GM18870 (cell line): ENCODE data around the gene KDM1B.
"Not testable (repeated sequence)": the region's sequence is repeated elsewhere in the genome, so short reads cannot be mapped to it uniquely, and the experiment has no call there.

ENCODE experiments used
- ATAC-seq: cut with Tn5 transposase; IDR thresholded peaks from one replicate; pipeline ENCODE4 v1.9.1; 2021; ENCODE audit warnings: moderate library complexity; ENCODE audit not compliant: unreplicated experiment

The KDM1B gene

DNA sequence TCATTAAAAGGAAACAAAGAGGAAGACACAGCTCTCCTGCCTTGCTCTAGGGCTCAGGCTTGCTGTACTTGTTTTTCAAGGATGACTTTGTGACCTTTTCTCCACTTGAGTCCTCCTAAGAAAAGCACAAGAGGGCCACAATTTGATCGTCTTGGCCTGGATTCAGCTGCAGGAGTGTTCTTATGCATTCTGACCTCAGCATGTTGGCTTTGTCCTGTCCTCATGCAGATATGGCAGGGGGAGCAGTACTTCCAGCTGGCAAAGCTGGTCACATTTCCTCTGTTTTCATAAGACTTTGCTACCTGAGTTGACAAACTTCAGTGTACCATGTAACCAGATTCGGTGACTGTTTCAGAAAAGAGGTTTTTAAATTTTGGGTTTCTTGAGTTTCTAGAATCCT is 30.8 kb downstream of the KDM1B start:
- ATAC-seq = no peak

DNA sequence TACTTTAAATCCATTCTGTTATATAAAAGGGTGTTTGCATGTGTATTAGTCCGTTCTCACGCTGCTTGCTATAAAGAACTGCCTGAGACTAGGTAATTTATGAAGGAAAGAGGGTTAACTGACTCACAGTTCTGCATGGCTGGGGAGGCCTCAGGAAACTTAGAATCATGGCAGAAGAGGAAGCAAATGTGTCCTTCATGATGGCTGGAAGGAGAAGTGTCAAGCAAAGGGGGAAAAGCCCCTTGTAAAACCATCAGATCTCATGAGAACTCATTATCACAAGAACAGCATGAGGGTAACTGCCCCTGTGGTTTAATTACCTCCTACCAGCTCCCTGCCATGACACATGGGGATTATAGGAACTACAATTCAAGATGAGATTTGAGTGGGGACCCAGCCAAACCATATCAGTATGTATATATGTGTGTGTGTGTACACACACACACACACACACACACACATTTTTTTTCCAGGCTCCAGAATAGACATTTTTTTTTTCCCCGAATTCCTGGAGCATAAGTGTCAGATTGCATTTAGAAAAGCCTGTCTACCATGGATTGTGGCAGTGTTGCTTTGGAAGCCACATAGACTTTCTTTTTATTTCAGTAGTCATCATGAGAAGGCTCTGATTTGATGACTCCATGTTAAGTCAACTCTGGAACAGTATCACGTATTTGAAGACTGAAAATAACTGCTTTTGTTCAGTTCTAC is 31.5 kb downstream of the KDM1B start:
- ATAC-seq = no peak

DNA sequence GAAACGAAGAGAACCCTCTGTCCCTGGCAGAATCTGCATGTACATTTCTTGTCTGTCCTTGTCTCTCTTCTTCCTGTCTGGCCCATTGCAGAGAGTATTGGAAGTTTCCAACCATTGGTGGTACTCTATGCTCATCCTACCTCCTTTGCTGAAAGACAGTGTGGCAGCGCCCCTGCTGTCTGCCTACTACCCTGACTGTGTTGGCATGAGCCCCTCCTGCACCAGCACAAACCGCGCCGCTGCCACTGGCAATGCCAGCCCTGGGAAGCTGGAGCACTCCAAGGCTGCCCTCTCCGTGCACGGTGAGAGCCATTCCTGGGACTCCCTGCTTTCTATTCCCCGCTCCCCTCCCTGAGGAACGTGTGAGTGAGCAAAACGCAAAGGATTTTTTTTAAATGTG is 32.5 kb downstream of the KDM1B start:
- no peak for ATAC-seq

DNA sequence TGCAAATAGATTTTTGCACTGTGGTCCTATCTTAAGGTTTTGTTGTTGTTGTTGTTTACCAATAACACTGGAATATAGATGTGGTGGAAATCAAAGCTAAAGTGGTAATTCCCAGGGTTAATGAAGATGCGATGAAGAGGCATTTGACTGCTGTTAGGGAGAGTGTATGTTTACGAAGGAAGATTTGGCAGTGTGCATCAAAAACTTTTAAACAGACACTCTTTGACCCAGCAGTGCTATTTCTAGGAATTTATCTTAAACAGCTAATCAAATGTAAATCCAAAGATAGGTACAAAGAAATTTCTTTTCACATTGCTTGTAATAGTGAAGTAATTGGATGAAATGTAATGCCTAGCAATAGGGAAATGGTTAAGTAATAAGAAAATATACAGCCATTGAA is 34.0 kb downstream of the KDM1B start:
- no peak for ATAC-seq

DNA sequence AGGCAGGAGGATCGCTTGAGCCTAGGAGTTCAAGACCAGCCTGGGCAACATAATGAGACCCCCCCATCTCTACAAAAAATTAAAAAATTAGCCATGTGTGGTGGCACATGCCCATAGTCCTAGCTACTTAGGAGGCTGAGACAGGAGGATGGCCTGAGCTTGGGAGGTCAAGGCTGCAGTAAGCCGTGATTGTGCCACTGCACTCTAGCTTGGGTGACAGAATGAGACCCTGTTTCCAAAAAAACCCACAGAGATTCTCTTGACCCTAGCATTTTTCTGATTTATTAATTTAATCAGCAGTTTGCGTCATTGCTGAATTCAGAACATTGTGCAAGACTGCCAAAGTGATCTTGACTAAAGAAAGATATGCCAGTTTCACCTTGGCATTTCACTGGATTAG is 36.8 kb downstream of the KDM1B start:
- ATAC-seq = no peak

DNA sequence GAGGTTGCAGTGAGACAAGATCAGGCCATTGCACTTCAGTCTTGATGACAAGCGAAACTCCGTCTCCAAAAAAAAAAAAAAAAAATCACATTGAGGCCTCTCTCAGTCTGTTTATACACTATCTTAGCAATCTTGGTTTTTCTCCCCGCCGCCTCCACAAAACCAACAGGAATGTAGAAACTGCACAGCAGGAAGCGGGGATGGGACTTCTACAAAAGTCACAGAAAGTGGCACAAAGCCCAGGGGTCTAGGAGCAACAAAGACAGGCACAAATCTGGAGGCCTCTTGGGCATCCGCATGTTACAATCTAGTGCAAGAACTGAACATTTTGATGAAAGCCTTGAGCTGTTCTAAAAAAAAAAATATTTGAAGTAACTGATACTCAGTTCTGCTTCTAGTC is 48.6 kb downstream of the KDM1B start:
- no peak for ATAC-seq

DNA sequence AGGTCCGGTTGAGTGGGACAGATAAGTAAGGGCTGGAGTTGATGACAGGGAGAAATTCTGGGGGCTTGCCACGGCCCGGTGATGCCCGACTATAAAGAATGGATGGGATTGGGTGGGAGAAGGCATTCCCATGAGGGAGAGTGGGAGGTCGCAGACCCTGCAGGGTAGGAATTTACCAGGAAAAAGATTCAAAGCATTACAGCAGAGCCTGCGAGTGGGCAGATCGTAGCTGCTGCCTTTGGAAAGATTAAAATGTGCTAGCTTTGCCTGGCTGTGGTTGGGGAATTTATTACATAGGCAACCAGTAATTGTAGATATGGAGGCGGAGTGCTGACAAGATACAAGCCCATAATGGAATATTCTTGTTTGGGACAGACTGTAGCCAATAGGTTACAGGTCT is 49.5 kb downstream of the KDM1B start:
- ATAC-seq = no peak

DNA sequence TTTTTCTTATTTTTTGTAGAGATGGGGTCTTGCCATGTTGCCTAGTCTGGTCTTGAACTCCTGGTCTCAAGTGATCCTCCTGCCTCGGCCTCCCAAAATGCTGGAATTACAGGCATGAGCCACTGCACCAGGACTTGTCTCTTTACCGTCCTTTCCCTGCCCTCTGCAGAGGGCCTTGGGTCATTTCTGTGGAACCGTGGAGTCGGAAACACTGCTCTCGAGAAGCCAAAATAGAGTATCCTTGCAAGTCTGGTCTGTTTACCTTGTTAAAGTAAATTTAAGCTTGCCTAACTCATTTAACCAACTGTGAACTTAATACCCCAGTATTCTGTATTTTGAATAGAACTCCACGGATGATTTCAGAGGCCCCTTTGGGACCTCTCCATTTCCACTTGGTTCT is 51.4 kb downstream of the KDM1B start:
- ATAC-seq = no peak

DNA sequence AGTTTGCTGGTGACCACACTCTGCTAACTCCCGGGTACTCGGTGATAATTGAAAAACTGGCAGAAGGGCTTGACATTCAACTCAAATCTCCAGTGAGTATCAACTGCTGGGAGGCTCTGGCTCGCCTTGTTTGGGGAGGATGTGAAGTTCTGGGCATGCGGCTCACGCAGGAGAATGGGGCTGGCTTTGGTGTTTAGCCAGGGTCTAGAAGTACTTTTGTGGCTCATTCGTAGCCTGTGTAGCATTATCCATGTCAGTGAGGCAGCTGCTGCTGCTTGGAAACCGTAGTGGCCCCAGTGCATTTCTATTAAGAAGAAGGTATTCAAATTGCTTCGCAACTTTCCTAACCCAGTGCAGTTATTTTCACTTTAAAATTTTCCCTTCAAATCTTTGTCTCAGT is 52.2 kb downstream of the KDM1B start:
- ATAC-seq = no peak

DNA sequence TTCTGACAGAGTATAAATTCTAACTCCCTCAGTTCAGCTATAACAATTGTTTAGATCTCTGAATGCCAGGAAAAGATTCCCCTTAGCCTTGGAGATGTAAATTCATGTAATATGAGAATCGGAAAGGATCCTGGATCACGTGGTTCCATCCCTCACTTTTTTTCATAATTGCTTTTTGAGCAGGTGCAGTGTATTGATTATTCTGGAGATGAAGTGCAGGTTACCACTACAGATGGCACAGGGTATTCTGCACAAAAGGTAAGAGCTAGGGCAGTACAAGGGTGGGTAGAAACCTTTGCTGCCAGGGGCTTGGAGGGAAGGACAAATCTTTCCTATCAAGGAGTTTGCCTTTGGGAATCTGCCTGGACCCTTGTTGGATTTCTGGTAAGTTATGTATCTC is 52.7 kb downstream of the KDM1B start:
- no peak for ATAC-seq

DNA sequence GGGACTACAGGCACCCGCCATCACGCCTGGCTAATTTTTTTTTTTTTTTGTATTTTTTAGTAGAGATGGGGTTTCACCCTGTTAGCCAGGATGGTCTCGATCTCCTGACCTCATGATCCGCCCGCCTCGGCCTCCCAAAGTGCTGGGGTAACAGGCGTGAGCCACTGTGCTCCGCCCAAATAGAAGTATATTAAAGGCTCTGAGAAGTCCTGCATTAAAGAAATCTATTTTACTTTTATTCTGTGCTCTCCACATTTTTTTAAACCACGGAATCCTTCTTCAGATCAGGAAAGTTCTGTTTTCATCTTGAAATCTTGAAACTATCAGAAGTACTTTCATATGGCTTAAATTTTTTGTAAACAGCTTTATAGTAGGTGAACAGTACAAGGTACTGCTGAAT is 53.6 kb downstream of the KDM1B start:
- not testable (repeated sequence) for ATAC-seq

DNA sequence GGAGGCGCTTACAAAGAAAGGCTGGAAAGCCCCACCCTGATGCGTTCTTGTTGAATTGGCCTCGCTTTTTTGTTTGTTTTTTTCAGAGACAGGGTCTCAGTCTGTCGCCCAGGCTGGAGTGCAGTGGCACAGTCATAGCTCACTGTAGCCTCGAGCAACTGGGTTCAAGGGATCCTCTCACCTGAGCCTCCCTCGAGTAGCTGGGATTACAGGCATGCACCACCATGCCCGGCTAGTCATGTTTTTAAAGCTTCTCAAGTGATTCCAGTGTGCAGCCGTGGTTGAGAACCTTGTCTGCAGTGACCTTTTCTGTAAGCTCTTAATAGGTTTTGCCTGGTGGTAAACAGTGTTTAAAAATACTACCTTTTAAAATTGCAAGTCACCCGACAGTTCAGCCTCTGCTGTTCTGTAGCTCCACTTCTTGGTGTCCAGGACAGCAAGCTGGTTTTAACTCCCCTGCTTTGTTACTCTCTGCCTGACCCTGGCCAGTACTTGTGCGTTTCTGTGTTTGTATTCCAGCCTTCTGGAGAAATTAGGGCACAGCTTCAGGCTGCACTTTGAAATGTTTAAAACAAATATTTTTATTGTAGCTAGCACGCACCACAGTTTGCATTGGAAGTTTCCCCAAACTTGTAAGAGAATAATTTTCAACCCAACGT is 54.4 kb downstream of the KDM1B start:
- no peak for ATAC-seq

DNA sequence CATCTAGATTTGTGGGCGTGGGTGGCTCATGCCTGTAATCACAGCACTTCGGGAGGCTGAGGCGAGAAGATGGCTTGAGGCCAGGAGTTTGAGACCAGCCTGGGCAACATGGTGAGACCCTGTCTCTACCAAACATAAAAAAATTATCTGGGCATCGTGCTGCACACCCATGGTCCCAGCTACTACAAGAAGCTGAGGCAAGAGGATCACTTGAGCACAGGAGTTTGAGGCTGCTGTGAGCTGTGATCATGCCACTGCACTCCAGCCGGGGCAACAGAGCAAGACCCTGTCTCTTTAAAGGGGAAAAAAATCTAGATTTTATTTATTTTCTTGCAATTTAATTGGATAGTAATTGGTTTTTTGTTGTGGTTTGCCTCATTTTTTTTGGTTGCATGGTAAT is 55.5 kb downstream of the KDM1B start:
- ATAC-seq = no peak

DNA sequence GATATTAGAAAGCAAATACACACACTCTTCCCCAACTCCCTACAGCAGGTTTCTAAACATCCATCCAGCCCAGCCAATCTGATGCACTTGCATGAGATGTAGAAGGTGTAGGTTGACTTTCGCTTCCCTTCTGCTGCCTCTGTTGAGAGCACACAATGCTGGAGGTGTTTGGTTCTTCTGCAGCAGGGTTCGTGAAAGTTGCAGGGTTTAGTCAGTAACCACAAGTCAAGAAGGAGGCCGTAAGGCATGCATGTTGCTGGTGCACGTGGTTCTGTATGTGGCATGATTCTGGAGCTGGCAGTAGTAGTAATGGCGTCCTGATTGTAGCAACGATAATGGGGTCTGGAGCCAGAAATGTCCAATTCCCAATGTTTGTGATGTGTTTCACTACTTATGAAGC is 56.1 kb downstream of the KDM1B start:
- peak; percentile 95 for ATAC-seq

DNA sequence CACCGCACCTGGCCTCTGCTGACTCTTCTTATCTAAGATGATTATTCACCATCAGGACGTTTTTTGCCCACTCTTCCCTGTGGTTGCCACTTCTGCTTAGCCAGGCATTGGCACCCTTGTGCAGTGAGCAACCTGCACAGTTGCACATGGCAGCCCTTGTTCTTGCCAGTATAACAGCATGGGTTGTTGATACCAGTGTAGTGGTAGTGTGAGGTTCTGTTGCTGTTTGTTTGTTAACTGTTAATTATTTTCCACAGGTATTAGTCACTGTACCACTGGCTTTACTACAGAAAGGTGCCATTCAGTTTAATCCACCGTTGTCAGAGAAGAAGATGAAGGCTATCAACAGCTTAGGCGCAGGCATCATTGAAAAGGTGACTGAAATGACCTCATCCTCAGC is 57.0 kb downstream of the KDM1B start:
- no peak for ATAC-seq

DNA sequence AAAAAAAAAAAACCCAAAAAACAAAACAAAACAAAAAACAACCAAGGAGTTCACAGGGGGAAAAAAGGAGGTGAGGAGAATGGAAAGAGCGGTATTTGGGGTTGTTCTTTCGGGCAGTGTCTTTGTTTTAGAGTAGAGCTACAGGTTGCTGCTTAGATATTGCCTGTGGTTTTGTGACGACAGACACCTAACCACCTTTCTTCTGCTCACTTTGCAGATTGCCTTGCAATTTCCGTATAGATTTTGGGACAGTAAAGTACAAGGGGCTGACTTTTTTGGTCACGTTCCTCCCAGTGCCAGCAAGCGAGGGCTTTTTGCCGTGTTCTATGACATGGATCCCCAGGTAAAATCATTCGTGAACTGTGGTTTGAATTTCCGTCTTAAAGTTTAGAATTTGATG is 58.2 kb downstream of the KDM1B start:
- no peak for ATAC-seq

DNA sequence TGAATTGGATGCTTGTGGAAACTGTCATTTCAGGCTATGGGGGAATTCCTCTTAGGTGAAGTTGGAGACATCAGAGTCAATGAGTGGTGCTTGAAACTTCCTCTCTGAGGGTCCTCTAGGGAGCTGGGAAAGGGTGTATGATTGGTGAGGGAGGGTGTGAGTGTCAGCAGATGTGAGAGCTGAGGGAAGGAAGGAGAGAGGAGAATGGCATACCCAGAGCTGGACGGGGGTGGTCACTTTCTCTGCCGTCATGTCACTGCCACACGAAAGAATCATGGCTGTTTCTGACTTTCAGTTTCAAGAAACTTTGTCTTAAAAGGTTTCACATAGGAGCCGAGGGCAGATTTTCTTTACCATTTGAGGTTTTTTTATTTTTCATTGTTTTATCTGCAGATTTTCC is 58.8 kb downstream of the KDM1B start:
- ATAC-seq = peak; percentile 29

DNA sequence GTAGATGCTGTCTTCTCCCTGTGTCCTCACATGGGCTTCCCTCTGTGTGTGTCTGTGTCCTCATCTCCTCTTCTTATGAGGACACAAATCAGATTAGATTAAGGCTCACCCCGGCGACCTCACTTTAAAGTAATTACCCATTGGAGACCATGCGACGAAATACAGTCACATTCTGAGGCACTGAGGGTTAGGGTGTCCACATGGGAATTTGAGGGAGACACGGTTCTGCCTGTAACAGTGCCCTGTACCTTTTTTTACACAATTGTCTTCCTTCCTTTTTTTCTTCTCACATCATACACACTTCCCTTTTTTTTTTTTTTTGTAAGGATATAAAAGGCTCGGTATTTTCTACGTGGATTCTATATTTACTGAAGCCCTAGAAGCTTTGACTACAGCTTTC is 60.2 kb downstream of the KDM1B start:
- ATAC-seq = no peak

DNA sequence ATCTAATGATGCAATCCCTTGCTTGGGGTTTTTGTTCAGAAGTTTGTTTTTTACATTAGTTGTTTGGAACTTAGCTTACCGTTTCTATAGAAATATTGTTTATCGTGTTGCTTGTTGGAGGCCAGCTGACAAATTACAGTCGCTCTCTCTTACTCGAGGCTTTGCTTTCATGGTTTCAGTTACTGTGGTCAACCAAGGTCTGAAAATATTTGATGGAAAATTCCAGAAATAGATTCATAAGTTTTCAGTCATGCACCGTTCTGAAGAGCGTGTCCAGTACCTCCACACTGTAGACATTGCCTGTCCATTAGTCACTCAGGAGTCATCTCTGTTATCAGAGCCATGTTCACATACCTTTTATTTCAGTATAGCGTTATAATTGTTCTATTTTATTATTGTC is 61.2 kb downstream of the KDM1B start:
- no peak for ATAC-seq

DNA sequence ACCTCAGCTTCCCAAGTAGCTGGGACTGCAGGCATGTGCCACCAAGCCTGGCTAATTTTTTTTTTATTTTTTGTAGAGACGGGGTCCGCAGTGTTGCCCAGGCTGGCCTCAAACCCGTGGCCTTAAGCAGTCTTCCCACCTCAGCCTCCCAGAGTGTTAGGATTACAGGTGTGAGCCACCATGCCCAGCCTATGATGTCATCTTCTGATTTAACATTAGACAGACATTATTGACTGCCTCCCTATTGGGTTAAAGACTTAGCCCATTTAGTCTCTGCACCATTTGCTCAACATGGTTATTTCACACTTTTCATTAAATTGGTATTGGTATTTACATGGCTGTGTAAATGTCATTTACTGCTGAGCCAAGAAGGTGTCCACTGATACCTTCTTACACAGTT is 63.0 kb downstream of the KDM1B start:
- ATAC-seq = no peak

DNA sequence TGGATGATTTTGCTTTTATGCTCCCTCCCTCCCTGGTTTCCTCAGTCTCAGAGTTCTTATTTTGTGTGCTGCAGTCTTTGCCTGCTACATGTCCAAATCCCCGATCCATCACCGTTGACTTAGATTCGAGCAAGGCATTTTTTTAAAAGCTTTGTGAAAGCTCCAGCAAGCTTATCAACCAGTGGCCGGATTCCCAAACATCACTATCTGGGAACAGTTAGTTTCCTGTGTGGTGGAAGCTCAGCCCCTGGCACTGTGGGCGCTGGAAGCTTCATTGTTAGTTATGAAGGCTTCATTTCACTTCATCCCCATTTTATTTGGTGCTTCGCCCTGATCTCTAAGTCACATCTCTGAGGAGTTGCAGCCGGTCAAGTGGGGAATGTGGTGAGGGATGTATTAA is 64.4 kb downstream of the KDM1B start:
- no peak for ATAC-seq

DNA sequence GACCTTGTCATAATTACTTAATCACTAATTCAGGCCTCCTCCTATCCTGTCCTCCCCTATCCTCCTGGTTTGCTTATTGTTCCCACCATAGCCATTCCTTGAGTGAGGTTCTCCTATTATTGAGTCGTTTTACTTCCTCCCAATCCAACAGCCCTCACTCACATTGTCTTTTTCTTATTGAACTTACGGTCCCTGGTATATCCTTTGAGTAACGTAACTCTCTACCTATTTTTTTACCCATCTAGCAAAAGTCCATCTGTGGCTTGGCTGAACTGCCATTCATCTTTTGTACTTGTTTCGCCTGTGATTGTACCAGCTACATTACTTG is 66.0 kb downstream of the KDM1B start:
- no peak for ATAC-seq

DNA sequence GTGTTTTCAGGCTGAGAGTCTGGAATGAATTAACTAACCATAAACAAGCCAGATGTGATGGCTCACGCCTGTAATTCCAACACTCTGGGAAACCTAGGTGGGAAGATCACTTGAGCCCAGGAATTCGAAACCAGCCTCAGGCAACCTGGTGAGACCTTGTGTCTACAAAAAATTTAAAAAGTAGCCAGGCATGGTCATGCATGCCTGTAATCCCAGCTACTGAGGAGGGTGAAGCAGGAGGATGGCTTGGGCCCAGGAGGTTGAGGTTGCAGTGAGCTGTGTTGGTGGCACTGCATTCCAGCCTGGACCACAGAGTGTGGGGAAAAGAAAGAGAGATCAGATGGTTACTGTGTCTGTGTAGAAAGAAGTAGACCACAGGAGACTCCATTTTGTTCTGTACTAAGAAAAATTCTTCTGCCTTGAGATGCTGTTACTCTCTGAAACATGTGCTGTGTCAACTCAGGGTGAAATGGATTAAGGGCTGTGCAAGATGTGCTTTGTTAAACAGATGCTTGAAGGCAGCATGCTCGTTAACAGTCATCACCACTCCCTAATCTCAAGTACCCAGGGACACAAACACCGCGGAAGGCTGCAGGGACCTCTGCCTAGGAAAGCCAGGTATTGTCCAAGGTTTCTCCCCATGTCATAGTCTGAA is 71.4 kb downstream of the KDM1B start:
- ATAC-seq = not testable (repeated sequence)
